PC-9 (cell line): Measurements from ENCODE around the gene PIEZO2. TPM values are rescaled to one million over a fixed set of nuclear protein-coding genes. Genes with fewer than 3 reads are reported as not detected.

Experiments used
- BruUV-seq: library from RNA; stranded (reverse); fragments of 400-500 nt; replicated peaks from 2 replicates; lab custom pipeline; 2021; lab: Mats Ljungman, UMichigan
- CTCF ChIA-PET: fragments of 300-600 bp; sonication (Branson Sonifier 250); formaldehyde crosslinking; loops from one replicate; lab custom pipeline; 2022; ENCODE audit warnings: antibody characterized with exemption; lab: Charles Lee
- POLR2A ChIA-PET: fragments of 300-600 bp; sonication (Branson Sonifier 250); formaldehyde crosslinking; loops from one replicate; lab custom pipeline; 2022; ENCODE audit warnings: antibody characterized with exemption; ENCODE audit not compliant: unreplicated experiment; lab: Charles Lee
- DNase-seq, 2 experiments: peaks; one replicate each; pipeline versions ENCODE4 v3.0.0 to v3.0.0-alpha.2; 2015 to 2022; ENCODE audit warnings: mixed read lengths in 1 of 2
- H2AFZ ChIP-seq: fragments of 200-600 bp; sonication (generic); 2 replicates; pipeline ENCODE4 v1.8.1; 2017; ENCODE audit warnings: antibody characterized with exemption
- H3F3A ChIP-seq: fragments of 200-600 bp; sonication (generic); 2 replicates; pipeline ENCODE4 v1.8.1; 2017; ENCODE audit warnings: antibody characterized with exemption, mild to moderate bottlenecking, low read depth; ENCODE audit not compliant: insufficient read depth
- H3K27ac ChIP-seq: fragments of 200-600 bp; sonication (generic); 2 replicates; pipeline ENCODE4 v1.6.1; 2016; ENCODE audit warnings: mixed run types
- H3K27me3 ChIP-seq: fragments of 200-600 bp; sonication (generic); 2 replicates; pipeline ENCODE4 v1.6.1; 2016; ENCODE audit warnings: low read depth, mixed run types; ENCODE audit not compliant: insufficient read depth
- H3K36me3 ChIP-seq: fragments of 200-600 bp; sonication (generic); 2 replicates; pipeline ENCODE4 v1.6.1; 2016; ENCODE audit warnings: low read depth, mixed run types
- H3K4me1 ChIP-seq: fragments of 200-600 bp; sonication (generic); replicated peaks from 2 replicates; pipeline ENCODE4 v1.6.1; 2016; ENCODE audit warnings: mixed run types; ENCODE audit not compliant: insufficient read depth
- H3K4me2 ChIP-seq: fragments of 200-600 bp; sonication (generic); 2 replicates; pipeline ENCODE4 v1.6.1; 2017; ENCODE audit warnings: mixed run types
- H3K4me3 ChIP-seq: fragments of 200-600 bp; sonication (generic); 2 replicates; pipeline ENCODE4 v1.6.1; 2016; ENCODE audit warnings: mixed run types
- H3K79me2 ChIP-seq: fragments of 200-600 bp; sonication (generic); 2 replicates; pipeline ENCODE4 v1.6.1; 2017; ENCODE audit warnings: low read depth, mixed run types
- H3K9me2 ChIP-seq: fragments of 200-600 bp; sonication (generic); 2 replicates; pipeline ENCODE4 v1.8.1; 2017; ENCODE audit warnings: mild to moderate bottlenecking; ENCODE audit not compliant: insufficient read depth
- H3K9me3 ChIP-seq: fragments of 200-600 bp; sonication (generic); 2 replicates; pipeline ENCODE4 v1.8.1; 2016; ENCODE audit warnings: low read depth; ENCODE audit not compliant: insufficient read depth
- H4K20me1 ChIP-seq: fragments of 200-600 bp; sonication (generic); 2 replicates; pipeline ENCODE4 v1.8.1; 2017; ENCODE audit not compliant: insufficient read depth
- EZH2 ChIP-seq: fragments of 200-600 bp; sonication (generic); IDR thresholded peaks from 2 replicates; pipeline ENCODE4 v1.8.0; 2017; ENCODE audit warnings: antibody characterized with exemption, low read depth
- intact Hi-C: fragments of 100-400 bp; cut with micrococcal nuclease; formaldehyde crosslinking; loops from one replicate; pipeline ENCODE4 v1.10.0; 2022; ENCODE audit not compliant: unreplicated experiment
- total RNA-seq: library from RNA; stranded (reverse); gene quantifications from 2 replicates; pipeline ENCODE4 v1.2.3, GENCODE V29; 2021
- TF ChIP-seq, protein P1 (sequence below): fragments of 200-600 bp; sonication (generic); conservative IDR thresholded peaks from 2 replicates; pipeline ENCODE4 v1.6.1; 2017; ENCODE audit warnings: mixed run types, antibody characterized with exemption, mild to moderate bottlenecking, moderate library complexity

The PIEZO2 gene
- total RNA-seq, 1 experiment from 2014 or later: not detected

DNA sequence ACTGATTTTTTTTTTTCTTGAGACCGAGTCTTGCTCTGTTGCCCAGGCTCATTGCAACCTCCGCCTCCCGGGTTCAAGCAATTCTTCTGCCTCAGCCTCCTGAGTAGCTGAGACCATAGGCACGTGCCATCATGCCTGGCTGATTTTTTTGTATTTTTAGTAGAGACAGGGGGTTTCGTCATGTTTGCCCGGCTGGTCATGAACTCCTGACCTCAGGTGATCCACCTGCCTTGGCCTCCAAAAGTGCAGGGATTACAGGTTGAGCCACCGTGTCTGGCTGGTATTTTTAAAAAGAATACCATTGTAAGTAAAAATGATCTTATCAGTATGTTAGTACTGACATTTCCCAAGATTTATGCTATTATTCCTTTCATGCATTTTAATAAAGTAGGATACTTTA lies 105.7 kb downstream of the PIEZO2 start:
- CTCF ChIA-PET: no interaction called here
- intact Hi-C loops: loop anchor here (5.0 kb wide), 2 partner anchors 256 to 1071 kb away; no protein-coding TSS in a partner anchor
- Histone ChIP-seq H3K36me3 (no peaks in the 10 kb centered on the region), H3K4me3 (no peak overlapping the region), H3K4me2 (no peak overlapping the region), H4K20me1 (no peaks in the 10 kb centered on the region), H3K9me2 (no peaks in the 10 kb centered on the region), H3K9me3 (no peaks in the 10 kb centered on the region), H3K4me1 (no peaks in the 10 kb centered on the region), H3K27me3 (peaks cover 24% of the 10 kb centered on the region), H2AFZ (no peak overlapping the region), H3K27ac (no peak overlapping the region), H3K79me2 (no peaks in the 10 kb centered on the region), H3F3A (no peaks in the 10 kb centered on the region)
- no TSS peak for BruUV-seq
- POLR2A ChIA-PET: no interaction called here
- DNase-seq: no peak
- no peak for TF ChIP-seq EZH2
- TF ChIP-seq, protein P1, sequence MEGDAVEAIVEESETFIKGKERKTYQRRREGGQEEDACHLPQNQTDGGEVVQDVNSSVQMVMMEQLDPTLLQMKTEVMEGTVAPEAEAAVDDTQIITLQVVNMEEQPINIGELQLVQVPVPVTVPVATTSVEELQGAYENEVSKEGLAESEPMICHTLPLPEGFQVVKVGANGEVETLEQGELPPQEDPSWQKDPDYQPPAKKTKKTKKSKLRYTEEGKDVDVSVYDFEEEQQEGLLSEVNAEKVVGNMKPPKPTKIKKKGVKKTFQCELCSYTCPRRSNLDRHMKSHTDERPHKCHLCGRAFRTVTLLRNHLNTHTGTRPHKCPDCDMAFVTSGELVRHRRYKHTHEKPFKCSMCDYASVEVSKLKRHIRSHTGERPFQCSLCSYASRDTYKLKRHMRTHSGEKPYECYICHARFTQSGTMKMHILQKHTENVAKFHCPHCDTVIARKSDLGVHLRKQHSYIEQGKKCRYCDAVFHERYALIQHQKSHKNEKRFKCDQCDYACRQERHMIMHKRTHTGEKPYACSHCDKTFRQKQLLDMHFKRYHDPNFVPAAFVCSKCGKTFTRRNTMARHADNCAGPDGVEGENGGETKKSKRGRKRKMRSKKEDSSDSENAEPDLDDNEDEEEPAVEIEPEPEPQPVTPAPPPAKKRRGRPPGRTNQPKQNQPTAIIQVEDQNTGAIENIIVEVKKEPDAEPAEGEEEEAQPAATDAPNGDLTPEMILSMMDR: no peak

DNA sequence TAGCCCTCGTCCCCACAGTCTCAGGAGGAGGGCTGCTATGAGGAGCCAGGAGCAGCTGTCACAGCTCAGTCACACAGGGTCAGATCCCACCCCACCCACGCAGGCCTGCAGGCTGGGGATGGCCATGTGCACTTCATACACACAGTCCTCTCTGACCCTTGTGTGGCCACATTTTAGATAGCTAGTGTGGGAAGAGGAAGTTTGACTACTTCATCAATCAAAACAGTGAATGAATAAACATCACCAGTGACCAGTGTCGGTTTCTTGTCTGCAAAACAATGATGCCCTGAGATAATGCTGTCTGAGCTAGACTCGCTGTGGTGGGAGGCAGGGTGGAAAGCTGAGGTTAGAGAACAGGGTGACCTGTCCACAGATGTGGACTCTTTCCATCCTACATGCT lies 107.1 kb downstream of the PIEZO2 start:
- DNase-seq: no peak
- ChIA-PET POLR2A (no interaction called here), CTCF (no interaction called here)
- no peak overlapping the region for H3K4me3 ChIP-seq
- TF ChIP-seq, protein P1: no peak
- no peak for TF ChIP-seq EZH2
- H3F3A ChIP-seq: no peaks in the 10 kb centered on the region
- H3K27me3 ChIP-seq: peaks cover 29% of the 10 kb centered on the region
- H3K79me2 ChIP-seq: no peaks in the 10 kb centered on the region
- no peak overlapping the region for H2AFZ ChIP-seq
- H3K27ac ChIP-seq: no peak overlapping the region
- no TSS peak for BruUV-seq
- no peaks in the 10 kb centered on the region for H3K9me2 ChIP-seq
- H3K4me2 ChIP-seq: no peak overlapping the region
- H3K9me3 ChIP-seq: no peaks in the 10 kb centered on the region
- H3K4me1 ChIP-seq: no peaks in the 10 kb centered on the region
- no peaks in the 10 kb centered on the region for H3K36me3 ChIP-seq
- intact Hi-C loops: loop anchor here (5.0 kb wide), 2 partner anchors 255 to 1070 kb away; no protein-coding TSS in a partner anchor
- no peaks in the 10 kb centered on the region for H4K20me1 ChIP-seq

DNA sequence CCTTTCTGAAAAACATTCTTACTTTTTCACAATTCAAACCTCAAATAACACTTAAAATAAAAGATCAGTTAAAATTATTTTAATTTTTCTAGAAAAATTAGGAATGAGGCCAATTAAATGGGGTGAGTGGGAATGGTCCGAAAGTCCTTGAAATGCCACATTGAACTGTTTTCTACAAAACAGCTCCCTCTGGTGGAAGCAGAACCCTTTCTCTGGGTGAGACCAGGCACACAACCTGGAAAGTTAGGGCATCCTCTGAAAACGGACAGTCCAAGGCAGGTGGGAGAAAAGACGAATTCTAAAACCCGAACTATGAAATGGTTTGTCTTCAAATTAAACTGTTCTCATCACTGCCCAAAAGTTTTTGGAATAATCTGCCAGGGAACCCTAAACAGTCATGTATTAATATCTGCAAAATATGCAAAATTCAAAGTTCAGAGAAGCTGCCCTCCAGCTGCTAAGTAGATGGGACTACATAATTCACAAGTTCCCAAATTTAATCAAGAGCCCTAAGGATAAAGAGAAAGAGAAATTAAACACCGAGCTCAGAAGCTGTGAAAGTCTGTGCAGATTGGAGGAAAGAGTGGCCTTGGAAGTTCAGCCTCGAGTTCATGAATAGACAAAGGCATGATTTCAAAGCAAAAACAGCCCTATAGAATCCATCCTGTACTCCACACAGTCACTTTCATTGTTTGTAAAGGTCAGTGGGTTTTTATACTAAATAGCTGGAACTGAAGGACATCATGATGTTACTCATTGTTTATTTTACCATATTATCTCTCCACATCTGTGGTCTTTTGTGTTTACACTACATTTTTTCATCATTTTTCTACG lies 108.3 kb downstream of the PIEZO2 start:
- Histone ChIP-seq H3K27ac (no peak overlapping the region), H4K20me1 (no peaks in the 10 kb centered on the region), H2AFZ (no peak overlapping the region), H3K4me2 (no peak overlapping the region), H3K36me3 (no peaks in the 10 kb centered on the region), H3K9me3 (no peaks in the 10 kb centered on the region), H3K27me3 (peaks cover 25% of the 10 kb centered on the region), H3K4me1 (no peaks in the 10 kb centered on the region), H3F3A (no peaks in the 10 kb centered on the region), H3K4me3 (no peak overlapping the region), H3K79me2 (no peaks in the 10 kb centered on the region), H3K9me2 (no peaks in the 10 kb centered on the region)
- DNase-seq: peak in 1 of 2 experiments; percentile 8
- TF ChIP-seq, protein P1: peak; percentile 70
- no peak for TF ChIP-seq EZH2
- CTCF ChIA-PET: no interaction called here
- POLR2A ChIA-PET: no interaction called here
- intact Hi-C loops: loop anchor here (2.0 to 5.0 kb wide), 3 partner anchors 188 to 1069 kb away; no protein-coding TSS in a partner anchor
- BruUV-seq: no TSS peak
